HL-60 (cell line): Measurements from ENCODE around the gene LPIN3.

ENCODE experiments used
- DNase-seq, 2 experiments: peaks; one replicate each; pipeline ENCODE4 v3.0.0-alpha.2; 2010 to 2020; ENCODE audit warnings: low read depth in 1 of 2, low spot score in 1 of 2
- H3K27ac ChIP-seq: fragments of 250-450 bp; sonication (Bioruptor Pico); replicated peaks from 2 replicates; pipeline ENCODE4 v1.5.1; 2020; ENCODE audit warnings: mild to moderate bottlenecking, moderate library complexity
- H3K27me3 ChIP-seq: fragments of 250-450 bp; sonication (Bioruptor Pico); 2 replicates; pipeline ENCODE4 v1.5.1; 2021; ENCODE audit warnings: mild to moderate bottlenecking, moderate library complexity; ENCODE audit not compliant: insufficient read depth, poor library complexity, severe bottlenecking
- H3K4me3 ChIP-seq: replicated peaks from 2 replicates; pipeline ENCODE4 v1.5.1; 2011; ENCODE audit warnings: mild to moderate bottlenecking, control low read depth, low read length; ENCODE audit not compliant: insufficient read depth
- GABPA ChIP-seq: IDR thresholded peaks from 2 replicates; pipeline ENCODE4 v1.6.1; 2012; ENCODE audit warnings: low read depth
- POLR2AphosphoS5 ChIP-seq: IDR thresholded peaks from 2 replicates; pipeline ENCODE4 v1.6.1; 2012; ENCODE audit warnings: low read depth
- SPI1 ChIP-seq: IDR thresholded peaks from 2 replicates; pipeline ENCODE4 v1.6.1; 2012; ENCODE audit warnings: low read depth, mild to moderate bottlenecking, borderline replicate concordance
- TF ChIP-seq, protein P1 (sequence below): IDR thresholded peaks from 2 replicates; pipeline ENCODE4 v1.6.1; 2012; ENCODE audit warnings: low read depth; ENCODE audit not compliant: insufficient replicate concordance
- TF ChIP-seq, protein P2 (sequence below): IDR thresholded peaks from one replicate; pipeline ENCODE4 v1.5.1; 2011; ENCODE audit warnings: low read length, control low read depth, inconsistent platforms; ENCODE audit not compliant: insufficient read depth

LPIN3 gene

DNA sequence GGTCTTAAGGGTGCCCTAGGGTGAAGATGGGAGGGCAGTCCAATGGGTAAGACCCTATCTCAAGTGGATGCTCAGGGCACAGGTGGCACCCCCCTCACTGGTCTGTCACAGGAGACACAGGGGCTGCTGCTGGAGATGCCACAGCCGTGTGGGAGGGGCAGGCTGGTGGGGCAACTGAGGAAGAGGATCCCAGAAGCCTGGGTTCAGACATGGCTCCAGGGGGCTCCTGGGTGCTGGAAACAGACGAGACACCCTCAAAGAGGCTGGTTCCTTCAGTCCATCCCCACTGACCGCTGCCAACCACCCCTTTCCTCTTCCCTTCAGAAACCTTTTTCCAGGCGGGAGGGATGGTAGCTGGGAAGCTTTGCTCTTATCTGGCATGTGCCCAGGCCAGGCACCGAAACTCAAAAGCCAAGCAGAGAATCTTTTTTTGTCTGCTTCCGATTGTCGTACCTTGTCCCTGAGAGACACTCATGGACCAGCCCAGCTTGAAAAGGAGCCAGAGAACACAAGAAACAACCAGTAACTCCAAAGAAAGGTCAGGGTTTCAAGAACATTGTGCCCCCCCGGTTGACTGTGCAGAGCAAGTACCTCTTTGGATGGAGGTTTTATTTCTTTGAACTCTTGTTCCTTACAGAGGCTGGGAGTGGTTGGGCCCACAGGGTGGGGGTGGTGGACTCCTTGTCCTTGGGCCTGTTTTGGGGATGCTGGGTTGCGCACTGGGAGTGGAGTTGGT, 54.5 kb downstream of the LPIN3 start:
- DNase-seq = no peak
- no peaks in the 10 kb centered on the region for H3K27me3 ChIP-seq
- H3K27ac ChIP-seq = no peak overlapping the region
- no peak overlapping the region for H3K4me3 ChIP-seq
- no peak for TF ChIP-seq POLR2AphosphoS5
- TF ChIP-seq, protein P1, sequence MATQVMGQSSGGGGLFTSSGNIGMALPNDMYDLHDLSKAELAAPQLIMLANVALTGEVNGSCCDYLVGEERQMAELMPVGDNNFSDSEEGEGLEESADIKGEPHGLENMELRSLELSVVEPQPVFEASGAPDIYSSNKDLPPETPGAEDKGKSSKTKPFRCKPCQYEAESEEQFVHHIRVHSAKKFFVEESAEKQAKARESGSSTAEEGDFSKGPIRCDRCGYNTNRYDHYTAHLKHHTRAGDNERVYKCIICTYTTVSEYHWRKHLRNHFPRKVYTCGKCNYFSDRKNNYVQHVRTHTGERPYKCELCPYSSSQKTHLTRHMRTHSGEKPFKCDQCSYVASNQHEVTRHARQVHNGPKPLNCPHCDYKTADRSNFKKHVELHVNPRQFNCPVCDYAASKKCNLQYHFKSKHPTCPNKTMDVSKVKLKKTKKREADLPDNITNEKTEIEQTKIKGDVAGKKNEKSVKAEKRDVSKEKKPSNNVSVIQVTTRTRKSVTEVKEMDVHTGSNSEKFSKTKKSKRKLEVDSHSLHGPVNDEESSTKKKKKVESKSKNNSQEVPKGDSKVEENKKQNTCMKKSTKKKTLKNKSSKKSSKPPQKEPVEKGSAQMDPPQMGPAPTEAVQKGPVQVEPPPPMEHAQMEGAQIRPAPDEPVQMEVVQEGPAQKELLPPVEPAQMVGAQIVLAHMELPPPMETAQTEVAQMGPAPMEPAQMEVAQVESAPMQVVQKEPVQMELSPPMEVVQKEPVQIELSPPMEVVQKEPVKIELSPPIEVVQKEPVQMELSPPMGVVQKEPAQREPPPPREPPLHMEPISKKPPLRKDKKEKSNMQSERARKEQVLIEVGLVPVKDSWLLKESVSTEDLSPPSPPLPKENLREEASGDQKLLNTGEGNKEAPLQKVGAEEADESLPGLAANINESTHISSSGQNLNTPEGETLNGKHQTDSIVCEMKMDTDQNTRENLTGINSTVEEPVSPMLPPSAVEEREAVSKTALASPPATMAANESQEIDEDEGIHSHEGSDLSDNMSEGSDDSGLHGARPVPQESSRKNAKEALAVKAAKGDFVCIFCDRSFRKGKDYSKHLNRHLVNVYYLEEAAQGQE = no peak
- TF ChIP-seq SPI1 = no peak
- TF ChIP-seq, protein P2, sequence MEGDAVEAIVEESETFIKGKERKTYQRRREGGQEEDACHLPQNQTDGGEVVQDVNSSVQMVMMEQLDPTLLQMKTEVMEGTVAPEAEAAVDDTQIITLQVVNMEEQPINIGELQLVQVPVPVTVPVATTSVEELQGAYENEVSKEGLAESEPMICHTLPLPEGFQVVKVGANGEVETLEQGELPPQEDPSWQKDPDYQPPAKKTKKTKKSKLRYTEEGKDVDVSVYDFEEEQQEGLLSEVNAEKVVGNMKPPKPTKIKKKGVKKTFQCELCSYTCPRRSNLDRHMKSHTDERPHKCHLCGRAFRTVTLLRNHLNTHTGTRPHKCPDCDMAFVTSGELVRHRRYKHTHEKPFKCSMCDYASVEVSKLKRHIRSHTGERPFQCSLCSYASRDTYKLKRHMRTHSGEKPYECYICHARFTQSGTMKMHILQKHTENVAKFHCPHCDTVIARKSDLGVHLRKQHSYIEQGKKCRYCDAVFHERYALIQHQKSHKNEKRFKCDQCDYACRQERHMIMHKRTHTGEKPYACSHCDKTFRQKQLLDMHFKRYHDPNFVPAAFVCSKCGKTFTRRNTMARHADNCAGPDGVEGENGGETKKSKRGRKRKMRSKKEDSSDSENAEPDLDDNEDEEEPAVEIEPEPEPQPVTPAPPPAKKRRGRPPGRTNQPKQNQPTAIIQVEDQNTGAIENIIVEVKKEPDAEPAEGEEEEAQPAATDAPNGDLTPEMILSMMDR = no peak
- TF ChIP-seq GABPA = no peak

DNA sequence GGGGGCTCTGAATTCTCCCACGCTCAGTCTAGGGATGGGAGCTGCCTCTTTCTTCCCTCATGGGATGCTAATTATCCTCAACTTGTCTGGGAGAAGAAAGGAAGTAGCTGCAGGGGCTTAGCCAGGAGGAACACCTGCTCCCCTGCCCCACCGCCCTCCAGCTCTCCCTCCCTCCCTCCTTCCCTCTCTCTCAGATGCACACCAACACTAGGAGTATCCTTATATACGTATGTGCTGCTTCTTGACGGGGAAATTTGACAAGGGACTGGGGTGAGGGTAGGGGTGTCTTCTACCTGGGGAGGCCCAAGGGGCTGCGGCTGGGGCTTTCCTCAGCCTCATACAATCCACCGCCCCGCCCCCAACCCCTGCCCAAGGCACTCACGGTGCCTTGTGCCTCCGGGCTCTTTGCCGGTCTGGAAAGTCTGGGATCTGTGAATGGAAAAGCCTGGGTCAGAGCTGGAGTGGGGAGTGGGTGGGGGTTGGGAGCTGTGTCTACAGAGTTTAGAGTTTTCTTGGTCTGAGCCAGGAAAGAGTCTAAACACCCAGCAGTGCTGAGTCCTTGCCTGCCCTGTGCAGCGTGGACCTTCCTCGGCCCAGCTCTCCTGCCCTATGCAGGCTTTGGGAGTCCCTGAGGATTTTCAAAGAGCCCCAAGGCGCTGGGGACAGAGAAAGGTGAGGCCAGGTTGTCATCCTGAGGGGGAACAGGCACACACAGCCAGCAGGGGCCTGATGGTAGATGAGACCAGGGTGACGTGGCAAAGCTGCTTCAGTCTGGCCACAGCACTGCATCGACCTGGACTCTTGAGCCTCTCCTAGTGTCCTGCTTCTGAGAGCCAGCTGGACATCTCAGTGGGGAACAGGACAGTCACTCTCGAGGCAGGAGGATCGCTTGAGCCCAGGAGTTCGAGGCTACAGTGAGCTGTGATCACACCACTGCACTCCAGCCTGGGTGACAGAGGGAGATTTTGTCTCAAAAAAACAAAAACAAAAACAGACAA, 55.3 kb downstream of the LPIN3 start:
- TF ChIP-seq GABPA = no peak
- TF ChIP-seq, protein P1 = no peak
- TF ChIP-seq SPI1 = no peak
- TF ChIP-seq, protein P2 = no peak
- TF ChIP-seq POLR2AphosphoS5 = no peak
- H3K4me3 ChIP-seq = no peak overlapping the region
- no peak for DNase-seq
- H3K27me3 ChIP-seq = no peaks in the 10 kb centered on the region
- H3K27ac ChIP-seq = no peak overlapping the region

DNA sequence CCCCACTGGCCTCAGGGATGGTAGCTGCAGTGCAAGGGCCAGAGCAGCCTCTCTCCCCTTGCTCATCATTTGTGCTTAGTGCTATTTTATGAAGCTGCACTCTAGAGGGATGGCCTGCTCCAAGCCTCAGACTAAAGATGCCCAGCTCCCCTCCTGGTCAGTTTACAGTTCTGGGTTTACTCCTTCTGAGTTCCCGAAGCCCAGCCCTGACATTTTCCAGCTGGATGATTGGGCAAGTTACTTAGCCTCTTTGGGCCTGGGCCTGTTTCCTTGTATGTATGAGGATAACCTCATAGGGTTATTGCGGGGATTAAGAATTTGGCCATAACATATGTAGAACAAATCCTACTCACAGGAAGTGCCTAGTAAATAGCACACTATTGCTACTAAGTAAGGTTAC, 57.8 kb downstream of the LPIN3 start:
- TF ChIP-seq SPI1 (no peak), GABPA (no peak), POLR2AphosphoS5 (no peak)
- TF ChIP-seq, protein P1 = no peak
- TF ChIP-seq, protein P2 = no peak
- no peaks in the 10 kb centered on the region for H3K27me3 ChIP-seq
- H3K27ac ChIP-seq = no peak overlapping the region
- no peak overlapping the region for H3K4me3 ChIP-seq
- no peak for DNase-seq
